H1 (cell line): ENCODE results near the gene MPZL3.

ENCODE experiments used
- POU5F1 ChIP-seq: IDR thresholded peaks from 2 replicates; pipeline ENCODE4 v1.6.1; 2011; ENCODE audit warnings: low read depth, mild to moderate bottlenecking, low read length, moderate library complexity
- SUZ12 ChIP-seq: fragments of 200-600 bp; sonication (generic); IDR thresholded peaks from 2 replicates; pipeline ENCODE4 v1.6.1; 2012; ENCODE audit warnings: mild to moderate bottlenecking, inconsistent platforms, low read length, moderate library complexity, mixed read lengths

GRCh38 chr11:118212131-118212725 lies 39.9 kb downstream of the MPZL3 start:
- TF ChIP-seq SUZ12 = no peak
- no peak for TF ChIP-seq POU5F1
